EH (cell line): ENCODE results near the gene ABCG2.

Experiments
- DNase-seq: peaks from one replicate; pipeline ENCODE4 v3.0.0-alpha.2; 2015; ENCODE audit warnings: low read depth

The ABCG2 gene

GRCh38 chr4:88158489-88159228 is at the start of gene ABCG2:
Gene ABCG2, minus strand, starts transcription at chr4:88158639. Its CDS starts 18,644 bp downstream, at chr4:88139995.
- DNase-seq: peak; percentile 76

- no peak for DNase-seq
Observed at GRCh38 chr4:88208156-88208555, 49.7 kb upstream of the ABCG2 start.

GRCh38 chr4:88207171-88207570 is 48.7 kb upstream of the ABCG2 start:
- no peak for DNase-seq

- DNase-seq: peak; percentile 1
Observed at GRCh38 chr4:88204882-88205281, 46.4 kb upstream of the ABCG2 start.

GRCh38 chr4:88202443-88202842 is 44.0 kb upstream of the ABCG2 start:
- DNase-seq: no peak

GRCh38 chr4:88200186-88200585 is 41.7 kb upstream of the ABCG2 start:
- no peak for DNase-seq

GRCh38 chr4:88196523-88197185 is 38.2 kb upstream of the ABCG2 start:
- DNase-seq: no peak

GRCh38 chr4:88196013-88196365 is 37.5 kb upstream of the ABCG2 start:
- DNase-seq: no peak

- DNase-seq: no peak
Observed at GRCh38 chr4:88195328-88196012, 37.0 kb upstream of the ABCG2 start.

GRCh38 chr4:88191404-88191803 is 33.0 kb upstream of the ABCG2 start:
- DNase-seq: no peak

GRCh38 chr4:88189881-88190585 is 31.6 kb upstream of the ABCG2 start:
- no peak for DNase-seq

GRCh38 chr4:88189418-88189738 is 30.9 kb upstream of the ABCG2 start:
- DNase-seq: no peak

GRCh38 chr4:88188738-88189417 is 30.4 kb upstream of the ABCG2 start:
- no peak for DNase-seq

- peak; percentile 54 for DNase-seq
Observed at GRCh38 chr4:88187766-88188165, 29.3 kb upstream of the ABCG2 start.

- peak; percentile 78 for DNase-seq
Observed at GRCh38 chr4:88185906-88186305, 27.5 kb upstream of the ABCG2 start.

- no peak for DNase-seq
Observed at GRCh38 chr4:88179261-88179660, 20.8 kb upstream of the ABCG2 start.

- DNase-seq: no peak
Observed at GRCh38 chr4:88178626-88179231, 20.3 kb upstream of the ABCG2 start.

- DNase-seq: peak; percentile 87
Observed at GRCh38 chr4:88177983-88178625, 19.7 kb upstream of the ABCG2 start.

GRCh38 chr4:88172987-88173386 is 14.5 kb upstream of the ABCG2 start:
- DNase-seq: no peak

- DNase-seq: no peak
Observed at GRCh38 chr4:88171206-88171605, 12.8 kb upstream of the ABCG2 start.

- no peak for DNase-seq
Observed at GRCh38 chr4:88169298-88169697, 10.9 kb upstream of the ABCG2 start.
